ENCODE data around the gene SVOP. TPM values are rescaled to one million over a fixed set of nuclear protein-coding genes. Genes with fewer than 3 reads are reported as not detected.
"Not testable (repeated sequence)": the region's sequence is repeated elsewhere in the genome, so short reads cannot be mapped to it uniquely, and the experiment has no call there.

The SVOP gene
- total and polyA plus RNA-seq, 2 experiments from 2014 or later: not detected

GRCh38 chr12:108875682-108876361, 145.0 kb downstream of the SVOP start:
- no peak overlapping the region for H2AFZ ChIP-seq
- H3K9me3 ChIP-seq (ENCODE audit: low read depth): no peaks in the 10 kb centered on the region
- DNase-seq: peak; percentile 38
- in situ Hi-C loops (cut with MboI): no loop called here
- no peak overlapping the region for H3K4me3 ChIP-seq
- H3K4me1 ChIP-seq (ENCODE audit: insufficient read depth): no peaks in the 10 kb centered on the region
- H3K27ac ChIP-seq: no peak overlapping the region
- no peaks in the 10 kb centered on the region for H3K79me2 ChIP-seq (ENCODE audit: insufficient read depth)
- no peak overlapping the region for H3K9ac ChIP-seq
- TF ChIP-seq EZH2 (IDR thresholded peaks at IDR 0.05; ENCODE audit: insufficient read depth, poor library complexity, severe bottlenecking) (no peak), EZH2phosphoT487 (IDR thresholded peaks at IDR 0.05; ENCODE audit: insufficient read depth, low read depth) (no peak)
- 89 to 100% methylated on average over 3 of the region's 3 CpGs for WGBS, 2 experiments (ENCODE audit: low coverage in 1 of 2, low lambda C conversion rate in 2 of 2, missing lambda C conversion rate in 2 of 2)
- no peaks in the 10 kb centered on the region for H3K27me3 ChIP-seq (replicated peaks; ENCODE audit: insufficient read depth)
- H3K4me2 ChIP-seq (ENCODE audit: unreplicated experiment): no peak overlapping the region
- H3K9me2 ChIP-seq (ENCODE audit: insufficient read depth): no peaks in the 10 kb centered on the region
- no peaks in the 10 kb centered on the region for H3K36me3 ChIP-seq (ENCODE audit: low read depth)
- no peaks in the 10 kb centered on the region for H4K20me1 ChIP-seq (ENCODE audit: insufficient read depth)
- H3F3A ChIP-seq (ENCODE audit: insufficient read depth): no peaks in the 10 kb centered on the region

- H3K9me2 ChIP-seq (ENCODE audit: insufficient read depth): no peaks in the 10 kb centered on the region
- no peak overlapping the region for H3K4me2 ChIP-seq (ENCODE audit: unreplicated experiment)
- TF ChIP-seq EZH2phosphoT487 (IDR thresholded peaks at IDR 0.05; ENCODE audit: insufficient read depth, low read depth): no peak
- no peak for TF ChIP-seq EZH2 (IDR thresholded peaks at IDR 0.05; ENCODE audit: insufficient read depth, poor library complexity, severe bottlenecking)
- H4K20me1 ChIP-seq (ENCODE audit: insufficient read depth): no peaks in the 10 kb centered on the region
- no peak overlapping the region for H3K27ac ChIP-seq
- H3K4me3 ChIP-seq: no peak overlapping the region
- H3K4me1 ChIP-seq (ENCODE audit: insufficient read depth): no peaks in the 10 kb centered on the region
- no peaks in the 10 kb centered on the region for H3K9me3 ChIP-seq (ENCODE audit: low read depth)
- no peaks in the 10 kb centered on the region for H3F3A ChIP-seq (ENCODE audit: insufficient read depth)
- no peaks in the 10 kb centered on the region for H3K36me3 ChIP-seq (ENCODE audit: low read depth)
- no peaks in the 10 kb centered on the region for H3K27me3 ChIP-seq (replicated peaks; ENCODE audit: insufficient read depth)
- no peak overlapping the region for H3K9ac ChIP-seq
- H3K79me2 ChIP-seq (ENCODE audit: insufficient read depth): no peaks in the 10 kb centered on the region
- no peak for DNase-seq
- WGBS, 2 experiments (ENCODE audit: low coverage in 1 of 2, low lambda C conversion rate in 2 of 2, missing lambda C conversion rate in 2 of 2): 3% methylated on average over 1 of the region's 1 CpG
- in situ Hi-C loops (cut with MboI): no loop called here
- H2AFZ ChIP-seq: no peak overlapping the region
Observed at GRCh38 chr12:108875280-108875679, 145.6 kb downstream of the SVOP start.

- no peak for DNase-seq
- in situ Hi-C loops (cut with MboI): no loop called here
Observed at GRCh38 chr12:108868781-108869180, 152.1 kb downstream of the SVOP start.

DNA sequence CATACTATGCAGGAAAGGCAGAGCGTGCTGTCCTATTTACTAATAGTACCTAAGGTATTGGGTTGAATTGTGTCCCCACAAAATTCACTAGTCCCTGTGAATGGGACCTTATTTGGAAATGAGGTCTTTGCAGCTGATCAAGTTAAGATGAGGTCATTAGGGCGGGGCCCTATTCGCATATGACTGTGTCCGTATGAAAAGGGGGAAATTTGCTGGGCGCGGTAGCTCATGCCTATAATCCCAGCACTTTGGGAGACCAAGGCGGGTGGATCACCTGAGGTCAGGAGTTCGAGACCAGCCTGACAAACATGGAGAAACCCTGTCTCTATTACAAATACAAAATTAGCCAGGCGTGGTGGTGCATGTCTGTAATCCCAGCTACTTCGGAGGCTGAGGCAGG, 154.8 kb downstream of the SVOP start:
- not testable (repeated sequence) for H3F3A ChIP-seq (ENCODE audit: insufficient read depth)
- WGBS, 2 experiments (ENCODE audit: low coverage in 1 of 2, low lambda C conversion rate in 2 of 2, missing lambda C conversion rate in 2 of 2): 76 to 83% methylated on average over 10 of the region's 10 CpGs

More at GRCh38 chr12:108868781-108869180, 152.1 kb downstream of the SVOP start:
- no peak overlapping the region for H3K9ac ChIP-seq
- no peak overlapping the region for H3K4me2 ChIP-seq (ENCODE audit: unreplicated experiment)
- H3F3A ChIP-seq (ENCODE audit: insufficient read depth): no peaks in the 10 kb centered on the region
- H4K20me1 ChIP-seq (ENCODE audit: insufficient read depth): no peaks in the 10 kb centered on the region
- TF ChIP-seq EZH2phosphoT487 (IDR thresholded peaks at IDR 0.05; ENCODE audit: insufficient read depth, low read depth) (no peak), EZH2 (IDR thresholded peaks at IDR 0.05; ENCODE audit: insufficient read depth, poor library complexity, severe bottlenecking) (no peak)
- no peaks in the 10 kb centered on the region for H3K9me2 ChIP-seq (ENCODE audit: insufficient read depth)
- 75 to 82% methylated on average over 4 of the region's 4 CpGs for WGBS, 2 experiments (ENCODE audit: low coverage in 1 of 2, low lambda C conversion rate in 2 of 2, missing lambda C conversion rate in 2 of 2)
- no peaks in the 10 kb centered on the region for H3K79me2 ChIP-seq (ENCODE audit: insufficient read depth)
- H3K27ac ChIP-seq: no peak overlapping the region
- H3K9me3 ChIP-seq (ENCODE audit: low read depth): no peaks in the 10 kb centered on the region
- no peaks in the 10 kb centered on the region for H3K36me3 ChIP-seq (ENCODE audit: low read depth)
- H2AFZ ChIP-seq: no peak overlapping the region
- H3K4me1 ChIP-seq (ENCODE audit: insufficient read depth): no peaks in the 10 kb centered on the region
- H3K4me3 ChIP-seq: no peak overlapping the region
- H3K27me3 ChIP-seq (replicated peaks; ENCODE audit: insufficient read depth): no peaks in the 10 kb centered on the region

GRCh38 chr12:108865169-108865568, 155.7 kb downstream of the SVOP start:
- Histone ChIP-seq H3K9me2 (ENCODE audit: insufficient read depth) (no peaks in the 10 kb centered on the region), H4K20me1 (ENCODE audit: insufficient read depth) (no peaks in the 10 kb centered on the region), H3K79me2 (ENCODE audit: insufficient read depth) (no peaks in the 10 kb centered on the region), H3K4me3 (no peak overlapping the region), H3K9ac (no peak overlapping the region), H3F3A (ENCODE audit: insufficient read depth) (no peaks in the 10 kb centered on the region; the same call in 1 of the 2 replicates), H3K9me3 (ENCODE audit: low read depth) (no peaks in the 10 kb centered on the region), H3K27me3 (replicated peaks; ENCODE audit: insufficient read depth) (no peaks in the 10 kb centered on the region), H3K4me1 (ENCODE audit: insufficient read depth) (no peaks in the 10 kb centered on the region), H3K27ac (no peak overlapping the region), H3K4me2 (ENCODE audit: unreplicated experiment) (no peak overlapping the region), H2AFZ (no peak overlapping the region), H3K36me3 (ENCODE audit: low read depth) (no peaks in the 10 kb centered on the region)
- 94 to 98% methylated on average over 4 of the region's 4 CpGs for WGBS, 2 experiments (ENCODE audit: low coverage in 1 of 2, low lambda C conversion rate in 2 of 2, missing lambda C conversion rate in 2 of 2)
- DNase-seq: no peak
- in situ Hi-C loops (cut with MboI): no loop called here
- TF ChIP-seq EZH2phosphoT487 (IDR thresholded peaks at IDR 0.05; ENCODE audit: insufficient read depth, low read depth) (no peak), EZH2 (IDR thresholded peaks at IDR 0.05; ENCODE audit: insufficient read depth, poor library complexity, severe bottlenecking) (no peak)

More for the DNA sequence above, 154.8 kb downstream of the SVOP start:
- H3K4me3 ChIP-seq; H3K9me3 ChIP-seq (ENCODE audit: low read depth); H3K4me2 ChIP-seq (ENCODE audit: unreplicated experiment); H3K4me1 ChIP-seq (ENCODE audit: insufficient read depth); H3K27me3 ChIP-seq (replicated peaks; ENCODE audit: insufficient read depth); H3K79me2 ChIP-seq (ENCODE audit: insufficient read depth); H2AFZ ChIP-seq; in situ Hi-C loops (cut with MboI); H3K27ac ChIP-seq; H4K20me1 ChIP-seq (ENCODE audit: insufficient read depth); H3K36me3 ChIP-seq (ENCODE audit: low read depth); H3K9me2 ChIP-seq (ENCODE audit: insufficient read depth); H3K9ac ChIP-seq: not testable (repeated sequence)
- peak; percentile 36 for DNase-seq
